22Rv1 (cell line): ENCODE data around the gene SFMBT1.

ENCODE experiments used
- ZFX ChIP-seq: fragments of 450-650 bp; IDR thresholded peaks from 2 replicates; pipeline ENCODE4 v1.6.1; 2017; ENCODE audit warnings: antibody characterized with exemption, borderline replicate concordance
- TF ChIP-seq, protein P1 (sequence below): fragments of 450-650 bp; IDR thresholded peaks from 2 replicates; pipeline ENCODE4 v1.5.1; 2017; ENCODE audit warnings: mild to moderate bottlenecking

GRCh38 chr3:53080612-53081205 is 34.8 kb upstream of the SFMBT1 start:
- TF ChIP-seq, protein P1, sequence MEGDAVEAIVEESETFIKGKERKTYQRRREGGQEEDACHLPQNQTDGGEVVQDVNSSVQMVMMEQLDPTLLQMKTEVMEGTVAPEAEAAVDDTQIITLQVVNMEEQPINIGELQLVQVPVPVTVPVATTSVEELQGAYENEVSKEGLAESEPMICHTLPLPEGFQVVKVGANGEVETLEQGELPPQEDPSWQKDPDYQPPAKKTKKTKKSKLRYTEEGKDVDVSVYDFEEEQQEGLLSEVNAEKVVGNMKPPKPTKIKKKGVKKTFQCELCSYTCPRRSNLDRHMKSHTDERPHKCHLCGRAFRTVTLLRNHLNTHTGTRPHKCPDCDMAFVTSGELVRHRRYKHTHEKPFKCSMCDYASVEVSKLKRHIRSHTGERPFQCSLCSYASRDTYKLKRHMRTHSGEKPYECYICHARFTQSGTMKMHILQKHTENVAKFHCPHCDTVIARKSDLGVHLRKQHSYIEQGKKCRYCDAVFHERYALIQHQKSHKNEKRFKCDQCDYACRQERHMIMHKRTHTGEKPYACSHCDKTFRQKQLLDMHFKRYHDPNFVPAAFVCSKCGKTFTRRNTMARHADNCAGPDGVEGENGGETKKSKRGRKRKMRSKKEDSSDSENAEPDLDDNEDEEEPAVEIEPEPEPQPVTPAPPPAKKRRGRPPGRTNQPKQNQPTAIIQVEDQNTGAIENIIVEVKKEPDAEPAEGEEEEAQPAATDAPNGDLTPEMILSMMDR, result no peak
- TF ChIP-seq ZFX, result no peak
